K562 (cell line): Measurements from ENCODE around the gene ALKBH7. TPM values are rescaled to one million over a fixed set of nuclear protein-coding genes. Genes with fewer than 3 reads are reported as not detected.
A peak's percentile ranks its signal among the peaks of the same experiment; 100 is the strongest.

Experiments
- CTCFL ChIP-seq: IDR thresholded peaks from 2 replicates; pipeline ENCODE4 v1.6.1; 2011; ENCODE audit warnings: borderline replicate concordance, low read depth, mild to moderate bottlenecking, moderate library complexity, low read length; ENCODE audit not compliant: insufficient read depth, poor library complexity, severe bottlenecking
- MEF2A ChIP-seq: IDR thresholded peaks from 2 replicates; pipeline ENCODE4 v1.6.1; 2011; ENCODE audit warnings: low read depth, mild to moderate bottlenecking, low read length, moderate library complexity; ENCODE audit not compliant: control insufficient read depth
- MTA3 ChIP-seq: fragments of 450-650 bp; formaldehyde crosslinking; IDR thresholded peaks from 2 replicates; pipeline ENCODE4 v1.6.1; 2017; ENCODE audit warnings: mild to moderate bottlenecking, borderline replicate concordance
- ZBTB40 ChIP-seq, 2 experiments: fragments of 450-650 bp in 1 of 2; sonication (generic) in 1 of 2; formaldehyde crosslinking in 1 of 2; IDR thresholded peaks; 2 replicates each; pipeline versions ENCODE4 v1.7.1 to v1.9.0; 2016 to 2022; ENCODE audit warnings: inconsistent platforms in 1 of 2, mild to moderate bottlenecking in 1 of 2, missing genetic modification reagents in 1 of 2
- polyA plus RNA-seq, 8 experiments: library from polyadenylated mRNA; depleted of rRNA in 4 of 8; stranded (reverse) in 5 of 8; unstranded in 3 of 8; fragments of >200 nt; fragmentation: Nextera tagmentation in 2 of 8; fragmentation: Illumina TruSeq in 1 of 8; extraction: Ambion mirVana in 2 of 8; extraction: Trizol in 1 of 8; gene quantifications; 2 replicates each; pipeline versions ENCODE4 v1.2.1 to v1.2.3, GENCODE V29; 2011 to 2014; ENCODE audit warnings: inconsistent platforms in 1 of 8, missing spikeins in 1 of 8
- total RNA-seq, 7 experiments: library from RNA; depleted of rRNA in 6 of 7; stranded (reverse); fragments of >200 nt in 6 of 7; fragmentation: Illumina TruSeq in 2 of 7; extraction: Trizol in 2 of 7; gene quantifications; 2 replicates each; pipeline versions ENCODE4 v1.2.1 to v1.2.3, GENCODE V29; 2011 to 2021; ENCODE audit warnings: low replicate concordance in 1 of 7

ALKBH7 gene
- total and polyA plus RNA-seq, 9 of the 15 experiments (the other 6 are each of a cell fraction or from before 2014, with no cell fraction given): 0.69 to 94.8 (median 17.6) TPM

GRCh38 chr19:6412447-6413091, 40.0 kb downstream of the ALKBH7 start (continued):
- no peak for TF ChIP-seq ZBTB40 (IDR thresholded peaks at IDR 0.05)
- TF ChIP-seq ZBTB40 (CRISPR knock-in tag; IDR thresholded peaks at IDR 0.05): no peak
- TF ChIP-seq MTA3: no peak
- TF ChIP-seq MEF2A: no peak
- TF ChIP-seq CTCFL: peak; percentile 41
